ENCODE results near the gene TMEM86B.

Gene TMEM86B

GRCh38 chr19:55240713-55241020 is 12.1 kb upstream of the TMEM86B start:
- Mint-ChIP-seq H3K4me1 (ENCODE audit: low read depth) (peaks cover 2% of the 10 kb centered on the region), H3K36me3 (ENCODE audit: low read depth) (peaks cover 95% of the 10 kb centered on the region), H3K9me3 (no peaks in the 10 kb centered on the region), H3K27me3 (no peaks in the 10 kb centered on the region), H3K4me3 (no peak overlapping the region), H3K27ac (no peak overlapping the region)
- DNase-seq: no peak

GRCh38 chr19:55239004-55239403 is 10.4 kb upstream of the TMEM86B start:
- no peaks in the 10 kb centered on the region for H3K27me3 Mint-ChIP-seq
- no peak for DNase-seq
- peaks cover 93% of the 10 kb centered on the region for H3K36me3 Mint-ChIP-seq (ENCODE audit: low read depth)
- no peaks in the 10 kb centered on the region for H3K9me3 Mint-ChIP-seq
- no peak overlapping the region for H3K4me3 Mint-ChIP-seq
- H3K27ac Mint-ChIP-seq: no peak overlapping the region
- peaks cover 4% of the 10 kb centered on the region for H3K4me1 Mint-ChIP-seq (ENCODE audit: low read depth)

- H3K4me3 Mint-ChIP-seq: no peak overlapping the region
- H3K36me3 Mint-ChIP-seq (ENCODE audit: low read depth): peaks cover 93% of the 10 kb centered on the region
- peaks cover 4% of the 10 kb centered on the region for H3K4me1 Mint-ChIP-seq (ENCODE audit: low read depth)
- no peaks in the 10 kb centered on the region for H3K27me3 Mint-ChIP-seq
- no peak overlapping the region for H3K27ac Mint-ChIP-seq
- no peak for DNase-seq
- no peaks in the 10 kb centered on the region for H3K9me3 Mint-ChIP-seq
Measured at GRCh38 chr19:55238030-55238429, 9.5 kb upstream of the TMEM86B start.

- H3K4me1 Mint-ChIP-seq (ENCODE audit: low read depth): peaks cover 2% of the 10 kb centered on the region
- peaks cover 94% of the 10 kb centered on the region for H3K36me3 Mint-ChIP-seq (ENCODE audit: low read depth)
- no peaks in the 10 kb centered on the region for H3K9me3 Mint-ChIP-seq
- no peak overlapping the region for H3K4me3 Mint-ChIP-seq
- peak overlapping the region; percentile 1 for H3K27ac Mint-ChIP-seq
- H3K27me3 Mint-ChIP-seq: no peaks in the 10 kb centered on the region
- no peak for DNase-seq
Measured at GRCh38 chr19:55232986-55233385, 4.4 kb upstream of the TMEM86B start.

- Mint-ChIP-seq H3K9me3 (no peaks in the 10 kb centered on the region), H3K27ac (peak overlapping the region; percentile 44), H3K27me3 (no peaks in the 10 kb centered on the region), H3K4me1 (ENCODE audit: low read depth) (peaks cover 2% of the 10 kb centered on the region), H3K4me3 (no peak overlapping the region), H3K36me3 (ENCODE audit: low read depth) (peaks cover 93% of the 10 kb centered on the region)
- no peak for DNase-seq
Measured at GRCh38 chr19:55232286-55232602, 3.7 kb upstream of the TMEM86B start.

- Mint-ChIP-seq H3K27me3 (no peaks in the 10 kb centered on the region), H3K27ac (peak overlapping the region; percentile 44), H3K9me3 (no peaks in the 10 kb centered on the region), H3K4me1 (ENCODE audit: low read depth) (peaks cover 2% of the 10 kb centered on the region), H3K36me3 (ENCODE audit: low read depth) (peaks cover 93% of the 10 kb centered on the region), H3K4me3 (no peak overlapping the region)
- DNase-seq: no peak
Measured at GRCh38 chr19:55231391-55232285, 3.1 kb upstream of the TMEM86B start.

GRCh38 chr19:55230780-55231179 is 2.2 kb upstream of the TMEM86B start:
- no peaks in the 10 kb centered on the region for H3K9me3 Mint-ChIP-seq
- peaks cover 93% of the 10 kb centered on the region for H3K36me3 Mint-ChIP-seq (ENCODE audit: low read depth)
- H3K27me3 Mint-ChIP-seq: no peaks in the 10 kb centered on the region
- H3K27ac Mint-ChIP-seq: no peak overlapping the region
- peaks cover 2% of the 10 kb centered on the region for H3K4me1 Mint-ChIP-seq (ENCODE audit: low read depth)
- no peak for DNase-seq
- H3K4me3 Mint-ChIP-seq: no peak overlapping the region

GRCh38 chr19:55230329-55230728 is 1.8 kb upstream of the TMEM86B start:
- no peak overlapping the region for H3K27ac Mint-ChIP-seq
- peaks cover 95% of the 10 kb centered on the region for H3K36me3 Mint-ChIP-seq (ENCODE audit: low read depth)
- H3K4me1 Mint-ChIP-seq (ENCODE audit: low read depth): peaks cover 2% of the 10 kb centered on the region
- no peaks in the 10 kb centered on the region for H3K9me3 Mint-ChIP-seq
- no peaks in the 10 kb centered on the region for H3K27me3 Mint-ChIP-seq
- no peak overlapping the region for H3K4me3 Mint-ChIP-seq
- no peak for DNase-seq

GRCh38 chr19:55229789-55230182 is 1.2 kb upstream of the TMEM86B start:
- Mint-ChIP-seq H3K27ac (no peak overlapping the region), H3K4me3 (no peak overlapping the region), H3K27me3 (no peaks in the 10 kb centered on the region), H3K36me3 (ENCODE audit: low read depth) (peaks cover 92% of the 10 kb centered on the region), H3K9me3 (no peaks in the 10 kb centered on the region), H3K4me1 (ENCODE audit: low read depth) (no peaks in the 10 kb centered on the region)
- DNase-seq: no peak

GRCh38 chr19:55229145-55229788 is 704 bp upstream of the TMEM86B start:
- Mint-ChIP-seq H3K27me3 (no peaks in the 10 kb centered on the region), H3K9me3 (no peaks in the 10 kb centered on the region), H3K27ac (peak overlapping the region; percentile 59), H3K4me1 (ENCODE audit: low read depth) (no peaks in the 10 kb centered on the region), H3K36me3 (ENCODE audit: low read depth) (peaks cover 92% of the 10 kb centered on the region), H3K4me3 (no peak overlapping the region)
- no peak for DNase-seq

GRCh38 chr19:55228015-55228391 is 560 bp downstream of the TMEM86B start:
- Mint-ChIP-seq H3K27me3 (no peaks in the 10 kb centered on the region), H3K9me3 (no peaks in the 10 kb centered on the region), H3K4me3 (no peak overlapping the region), H3K4me1 (ENCODE audit: low read depth) (no peaks in the 10 kb centered on the region), H3K27ac (peak overlapping the region; percentile 52), H3K36me3 (ENCODE audit: low read depth) (peaks cover 91% of the 10 kb centered on the region)
- DNase-seq: no peak

GRCh38 chr19:55227241-55228014 is 1.1 kb downstream of the TMEM86B start:
- Mint-ChIP-seq H3K4me1 (ENCODE audit: low read depth) (no peaks in the 10 kb centered on the region), H3K27me3 (no peaks in the 10 kb centered on the region), H3K9me3 (no peaks in the 10 kb centered on the region), H3K27ac (peak overlapping the region; percentile 52), H3K4me3 (no peak overlapping the region), H3K36me3 (ENCODE audit: low read depth) (peaks cover 90% of the 10 kb centered on the region)
- no peak for DNase-seq

- DNase-seq: no peak
- Mint-ChIP-seq H3K27ac (no peak overlapping the region), H3K27me3 (no peaks in the 10 kb centered on the region), H3K9me3 (no peaks in the 10 kb centered on the region), H3K4me1 (ENCODE audit: low read depth) (no peaks in the 10 kb centered on the region), H3K4me3 (no peak overlapping the region), H3K36me3 (ENCODE audit: low read depth) (peaks cover 85% of the 10 kb centered on the region)
Measured at GRCh38 chr19:55226788-55227187, 1.8 kb downstream of the TMEM86B start.

GRCh38 chr19:55226273-55226672 is 2.3 kb downstream of the TMEM86B start:
- Mint-ChIP-seq H3K27me3 (no peaks in the 10 kb centered on the region), H3K36me3 (ENCODE audit: low read depth) (peaks cover 84% of the 10 kb centered on the region), H3K4me3 (no peak overlapping the region), H3K4me1 (ENCODE audit: low read depth) (peaks cover 2% of the 10 kb centered on the region), H3K27ac (no peak overlapping the region), H3K9me3 (no peaks in the 10 kb centered on the region)
- DNase-seq: no peak

- DNase-seq: no peak
- Mint-ChIP-seq H3K9me3 (peaks cover 2% of the 10 kb centered on the region), H3K27me3 (no peaks in the 10 kb centered on the region), H3K27ac (peak overlapping the region; percentile 62), H3K4me3 (no peak overlapping the region), H3K4me1 (ENCODE audit: low read depth) (peaks cover 2% of the 10 kb centered on the region), H3K36me3 (ENCODE audit: low read depth) (peaks cover 84% of the 10 kb centered on the region)
Measured at GRCh38 chr19:55225415-55225958, 3.1 kb downstream of the TMEM86B start.

Measured in activated T-cell treated with anti-CD3 and anti-CD28 coated beads, Interleukin-2, amount 50 U/mL, for 24 hours (primary cell).